ENCODE measurements around the gene GSN.

GSN gene

DNA sequence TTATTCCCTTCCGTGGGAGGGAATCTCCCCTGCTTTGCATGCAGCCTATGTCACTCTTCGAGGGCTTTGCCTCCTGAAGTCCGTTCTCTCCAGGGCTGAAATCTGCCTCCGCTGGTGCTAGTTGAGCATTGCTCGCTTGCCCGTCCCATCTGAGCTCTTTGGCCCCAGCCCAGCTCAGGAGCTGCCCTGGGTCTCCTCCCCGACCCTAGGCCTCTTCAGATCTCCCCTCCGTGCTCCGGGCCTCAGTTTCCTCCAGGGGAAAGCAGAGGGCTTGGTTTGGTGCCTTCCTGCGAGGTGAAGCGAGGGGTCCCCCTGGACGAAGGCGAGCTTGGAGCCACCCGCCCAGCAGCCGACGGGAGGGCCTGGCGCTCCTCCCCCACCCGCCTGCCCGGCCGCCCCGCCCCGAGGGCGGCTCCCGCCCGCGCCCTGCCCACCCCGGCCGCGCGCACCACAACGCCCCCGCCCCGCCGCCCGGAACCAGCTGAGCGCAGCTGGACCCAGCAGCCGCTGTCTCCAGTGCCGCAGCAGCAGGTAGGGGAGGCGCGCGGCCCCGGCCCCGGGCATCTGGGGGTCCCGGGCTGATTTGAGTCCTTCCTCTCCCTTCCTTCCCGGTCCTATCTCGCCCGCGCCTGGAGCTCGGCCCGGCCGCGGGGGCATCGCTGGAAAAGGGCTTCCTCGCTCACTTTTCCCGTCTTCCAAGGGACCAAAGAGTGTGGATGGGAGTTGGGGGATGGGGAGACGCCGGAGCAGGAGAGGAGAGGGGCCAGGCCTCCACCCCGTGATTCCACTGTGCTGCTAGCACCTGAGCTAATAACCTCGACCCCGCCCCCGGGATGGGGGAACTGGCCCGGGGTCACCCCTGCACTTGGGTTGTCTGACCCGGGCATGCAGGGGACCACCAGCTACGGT, at the start of gene GSN:
GSN (plus strand) TSS at position 474 of the 909 bp plus-strand sequence. CDS start 33,810 bp downstream, outside the sequence.
- DNase-seq: peak; percentile 43 to 60

GRCh38 chr9:121218357-121219027, 49.5 kb upstream of the GSN start:
- no peak for DNase-seq

GRCh38 chr9:121219530-121219929, 48.4 kb upstream of the GSN start:
- DNase-seq: no peak

DNA sequence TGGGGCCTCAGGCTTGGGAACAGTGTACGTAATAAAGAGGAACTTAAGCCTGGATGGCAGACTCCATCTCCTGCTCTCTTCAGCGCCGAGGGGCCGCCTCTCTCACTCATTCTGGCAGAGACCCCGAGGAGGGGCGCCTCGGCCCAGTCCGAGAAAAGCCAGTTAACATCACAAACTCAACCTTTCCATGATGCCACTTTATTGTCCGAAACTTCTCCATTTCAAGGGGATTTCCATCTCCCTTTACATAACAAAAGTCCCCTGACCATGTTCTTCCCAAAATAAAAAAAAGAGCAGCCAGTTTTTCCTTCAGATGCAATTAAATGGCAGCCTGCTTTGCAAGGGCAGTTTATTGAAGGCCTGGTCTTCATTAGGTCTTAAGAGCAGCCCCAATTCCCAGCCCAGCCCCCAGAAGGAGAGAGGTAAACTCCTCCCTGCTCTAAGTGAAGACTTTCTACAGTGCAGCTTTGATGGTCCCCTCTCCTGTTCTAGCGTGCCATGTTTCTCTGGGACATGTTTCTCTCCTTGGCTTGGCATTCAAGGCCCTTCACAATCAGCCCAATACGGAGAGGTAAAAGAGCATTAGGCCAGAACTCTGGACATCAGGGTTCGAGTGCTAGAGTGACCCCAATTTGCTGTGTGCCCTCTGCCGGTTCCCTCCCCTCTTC, 46.8 kb upstream of the GSN start:
- no peak for DNase-seq

- DNase-seq: no peak
Observed at GRCh38 chr9:121221664-121222055, 46.3 kb upstream of the GSN start.

DNA sequence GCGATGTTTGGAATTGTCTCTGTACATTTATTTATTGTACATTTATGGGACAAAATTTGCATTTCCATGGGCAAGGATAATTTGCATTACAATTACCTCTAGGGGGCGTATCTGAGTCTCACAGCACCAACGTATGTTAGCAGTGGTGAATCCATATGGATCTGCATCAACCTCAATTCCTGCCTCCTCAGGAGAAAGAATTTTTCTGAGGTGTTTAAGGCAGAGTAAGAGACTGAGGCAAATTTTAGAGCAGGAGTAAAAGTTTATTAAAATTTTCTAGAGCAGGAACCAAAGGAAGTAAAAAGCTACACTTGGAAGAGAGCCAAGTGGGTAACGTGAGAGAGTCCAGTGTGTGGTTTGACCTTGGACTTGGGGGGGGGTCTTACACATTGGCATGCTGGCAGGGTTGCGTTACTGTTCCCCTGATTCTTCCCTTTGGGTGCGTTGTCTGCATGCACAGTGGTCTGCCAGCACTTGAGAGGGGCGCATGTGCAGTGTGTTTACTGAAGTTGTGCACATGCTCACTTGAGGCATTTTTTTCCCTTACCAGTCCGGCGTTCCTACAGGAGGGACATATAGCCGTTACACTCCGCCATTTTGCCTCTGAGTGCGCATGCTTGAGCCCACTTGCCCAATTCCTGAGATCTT, 45.3 kb upstream of the GSN start:
- peak in 1 of 2 donors; percentile 25 for DNase-seq

- DNase-seq: no peak
Observed at GRCh38 chr9:121225240-121225639, 42.7 kb upstream of the GSN start.

DNA sequence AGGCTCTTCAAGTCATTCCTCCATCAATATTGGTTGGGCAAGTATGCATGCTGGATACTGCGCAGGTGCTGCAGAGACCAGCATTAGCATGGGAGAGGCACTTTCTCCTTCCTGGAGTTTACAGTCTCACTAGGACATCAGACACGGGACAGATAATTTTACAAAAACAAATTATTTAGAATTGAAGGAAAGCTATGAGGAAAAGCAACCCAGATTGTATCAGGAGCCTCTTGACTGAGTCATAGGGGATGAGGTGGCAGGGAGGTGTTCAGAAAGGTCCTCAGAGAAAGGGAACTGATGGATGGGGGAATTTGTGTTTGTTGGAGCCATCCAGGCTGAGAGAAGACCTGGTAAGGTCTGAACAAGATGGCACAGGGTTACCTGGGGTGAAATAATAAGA, 41.8 kb upstream of the GSN start:
- no peak for DNase-seq

DNA sequence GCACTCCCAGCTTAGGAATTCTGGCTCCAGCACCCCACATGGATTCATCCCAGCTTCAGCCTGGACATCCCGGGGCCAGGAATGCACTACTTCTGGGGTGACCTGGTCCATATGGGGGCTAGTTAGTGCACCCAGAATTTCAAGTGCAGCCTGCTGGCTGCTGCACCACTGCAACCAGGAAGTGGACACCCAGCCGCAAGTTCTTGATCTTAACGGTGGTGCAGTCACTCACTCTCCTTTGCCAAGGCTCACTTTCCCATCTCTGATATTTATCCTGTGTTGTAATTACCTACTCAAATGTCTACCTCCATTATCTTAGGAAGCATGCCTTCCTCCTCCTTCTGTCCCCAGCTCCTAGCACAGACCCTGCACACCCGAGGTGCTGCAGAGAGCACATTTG, 40.1 kb upstream of the GSN start:
- DNase-seq: no peak

GRCh38 chr9:121230256-121230655, 37.7 kb upstream of the GSN start:
- no peak for DNase-seq

DNA sequence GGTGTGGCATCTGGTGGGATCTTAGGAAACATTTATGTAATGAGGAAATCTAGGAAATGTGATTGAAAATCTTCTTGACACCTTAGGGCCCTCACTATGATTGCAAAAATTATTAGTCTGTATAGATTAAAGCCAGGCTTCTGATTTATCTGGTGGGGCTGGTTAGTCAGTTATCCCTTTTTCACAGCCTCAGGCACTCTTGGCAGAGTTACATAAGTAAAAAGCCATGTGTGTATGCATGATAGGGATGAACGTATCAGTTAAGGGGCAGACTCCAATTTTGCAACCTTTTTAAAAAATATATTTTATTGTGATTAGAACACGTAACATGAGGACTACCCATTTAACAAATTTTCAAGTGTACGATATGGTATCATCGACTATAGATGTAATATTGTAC, 35.7 kb upstream of the GSN start:
- no peak for DNase-seq

- peak in 1 of 2 donors; percentile 13 for DNase-seq
Observed at GRCh38 chr9:121233906-121234831, 33.8 kb upstream of the GSN start.

- DNase-seq: no peak
Observed at GRCh38 chr9:121234832-121235161, 33.2 kb upstream of the GSN start.

- DNase-seq: no peak
Observed at GRCh38 chr9:121235512-121235911, 32.5 kb upstream of the GSN start.

DNA sequence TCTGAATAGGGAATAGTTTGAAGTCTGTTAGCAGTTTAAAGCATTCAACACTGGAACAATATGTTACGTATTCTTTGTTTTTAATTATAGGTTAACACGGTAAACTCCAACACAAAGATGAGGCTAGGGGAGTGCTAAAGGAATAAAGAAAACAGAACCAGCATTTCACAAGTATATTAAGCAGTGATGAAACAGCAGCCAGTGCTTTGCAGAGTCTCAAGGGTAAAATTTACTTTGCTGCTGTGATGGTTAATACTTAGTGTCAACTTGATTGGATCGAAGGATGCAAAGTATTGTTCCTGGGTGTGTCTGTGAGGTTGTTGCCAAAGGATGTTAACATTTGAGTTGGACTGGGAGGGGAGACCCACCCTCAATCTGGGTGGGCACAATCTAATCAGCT, 30.0 kb upstream of the GSN start:
- no peak for DNase-seq

GRCh38 chr9:121239071-121239470, 28.9 kb upstream of the GSN start:
- DNase-seq: no peak

DNA sequence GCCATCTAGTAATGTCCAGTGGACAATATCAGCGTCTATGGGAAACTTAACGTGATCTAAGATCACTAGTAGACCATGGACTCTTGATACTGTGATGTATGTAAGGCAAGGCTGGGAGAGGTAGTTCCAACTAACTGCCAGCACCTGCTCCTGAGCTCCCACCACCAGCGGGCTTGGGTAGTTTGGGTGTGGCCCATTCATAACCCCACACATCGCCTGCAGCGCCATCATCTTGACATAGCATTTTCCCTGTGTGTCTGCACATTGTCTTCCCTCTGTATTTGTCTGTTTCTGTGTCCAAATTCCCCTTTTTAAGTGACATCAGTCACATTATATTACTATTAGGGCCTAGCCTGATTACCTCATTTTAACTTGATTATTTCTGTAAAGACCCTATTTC, 28.1 kb upstream of the GSN start:
- DNase-seq: no peak

DNA sequence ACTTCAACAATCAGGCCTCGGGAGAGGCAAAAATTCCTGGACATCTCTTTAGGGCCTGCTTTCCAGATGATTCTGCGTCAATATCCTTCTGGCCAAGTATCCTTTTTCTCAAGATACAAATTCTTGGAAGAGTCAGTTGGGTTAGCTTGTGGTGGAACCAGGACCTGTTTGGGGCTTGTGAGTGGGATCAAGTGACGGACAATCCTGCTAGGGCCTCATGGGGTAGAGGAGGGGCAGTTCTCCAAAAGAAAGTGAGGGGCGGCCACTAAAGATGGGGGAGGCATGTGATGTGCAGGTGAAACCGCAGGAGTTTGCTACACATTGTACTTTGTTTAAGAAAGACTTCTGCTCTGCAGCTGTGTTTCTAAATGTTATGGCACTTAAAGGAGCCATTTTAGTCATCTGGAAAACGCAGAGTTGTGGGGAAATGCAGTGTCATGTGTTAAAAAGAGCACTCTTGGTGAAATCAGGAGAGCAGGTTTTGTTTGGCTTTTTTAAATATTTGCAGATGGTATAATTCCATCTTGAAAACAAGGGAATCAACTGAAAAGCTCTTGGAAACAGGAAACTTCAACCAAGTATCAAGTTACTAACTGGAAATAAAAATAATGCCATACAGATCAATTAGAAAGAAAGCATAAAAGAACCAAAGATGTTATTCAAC, 27.4 kb upstream of the GSN start:
- no peak for DNase-seq

DNA sequence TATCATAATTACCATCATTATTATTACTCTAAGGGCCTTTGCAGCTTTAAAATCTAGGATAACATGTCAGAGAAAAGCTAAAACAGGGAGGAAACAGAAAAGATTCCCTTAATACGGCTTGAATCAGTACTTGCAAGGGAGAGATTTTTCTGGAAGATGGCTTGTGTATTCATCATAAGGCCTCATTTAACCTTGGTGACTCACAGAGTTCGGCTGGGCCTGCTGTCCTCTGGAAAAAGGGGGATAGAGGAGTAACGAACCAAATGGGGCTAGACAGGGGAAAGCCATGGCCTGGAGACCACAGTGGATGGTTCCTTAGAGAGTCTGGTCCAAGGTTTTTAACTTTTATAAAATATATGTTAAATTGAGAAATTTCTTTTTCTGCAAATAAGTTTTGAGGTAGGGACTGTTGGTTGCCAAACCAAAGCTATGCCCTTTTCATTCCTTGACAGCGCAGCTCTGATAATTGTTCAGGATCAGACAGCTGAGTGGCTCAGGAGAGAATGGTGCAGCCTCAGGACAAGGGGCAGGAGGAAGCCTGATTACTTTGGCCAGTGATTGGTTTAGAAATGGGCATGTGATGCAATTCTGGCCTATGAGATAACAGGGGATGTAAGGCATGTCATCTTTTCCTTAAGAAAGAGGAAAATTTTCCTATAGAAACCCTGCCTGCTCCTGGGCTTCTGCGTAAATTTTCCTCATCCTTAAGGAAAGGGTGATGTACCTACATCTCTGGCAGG, 25.6 kb upstream of the GSN start:
- DNase-seq: no peak

- DNase-seq: no peak
Observed at GRCh38 chr9:121242959-121243346, 25.0 kb upstream of the GSN start.

Data from CD4-positive, alpha-beta T cell treated with Interferon alpha-2 for 1 hour (primary cell).